Spinal cord (tissue), 10 donors: ENCODE measurements around the gene SMIM41. TPM values are rescaled to one million over a fixed set of nuclear protein-coding genes. Genes with fewer than 3 reads are reported as not detected.

Experiments
- DNase-seq, 6 donors: peaks; one replicate each; pipeline versions ENCODE4 v3.0.0 to v3.0.0-alpha.2; 2013 to 2015; ENCODE audit warnings: low spot score in 6 of 6, low read depth in 4 of 6
- H3K27ac ChIP-seq: one replicate; pipeline ENCODE4 v1.5.1; 2013; ENCODE audit warnings: low read depth, low read length, control low read depth
- H3K27me3 ChIP-seq: one replicate; pipeline ENCODE4 v1.6.1; 2013; ENCODE audit warnings: low read length; ENCODE audit not compliant: control insufficient read depth, insufficient read depth
- H3K36me3 ChIP-seq: one replicate; pipeline ENCODE4 v1.6.1; 2013; ENCODE audit warnings: low read length; ENCODE audit not compliant: control insufficient read depth, insufficient read depth
- H3K4me1 ChIP-seq: one replicate; pipeline ENCODE4 v1.6.1; 2013; ENCODE audit warnings: low read length; ENCODE audit not compliant: control insufficient read depth, insufficient read depth
- H3K4me3 ChIP-seq: one replicate; pipeline ENCODE4 v1.5.1; 2013; ENCODE audit warnings: low read depth, low read length, control low read depth
- H3K9me3 ChIP-seq: one replicate; pipeline ENCODE4 v1.6.1; 2013; ENCODE audit warnings: low read length; ENCODE audit not compliant: control insufficient read depth, insufficient read depth
- WGBS: methylation state at CpG from one replicate; pipeline ENCODE4 v1.1.5; 2013; ENCODE audit warnings: missing lambda C conversion rate; ENCODE audit not compliant: insufficient coverage; 5-methylcytosine and 5-hydroxymethylcytosine counted together
- polyA plus RNA-seq, 2 donors: library from polyadenylated mRNA; unstranded; fragments of 120-200 nt; gene quantifications; one replicate each; pipeline ENCODE4 v1.2.1, GENCODE V29; 2013; ENCODE audit not compliant: insufficient read length in 2 of 2
- total RNA-seq, 2 donors: library from RNA; depleted of rRNA in 1 of 2; stranded (reverse); fragments of 120-200 nt in 1 of 2; fragments of >200 nt in 1 of 2; gene quantifications; one replicate each; pipeline versions ENCODE4 v1.2.3 to v1.2.4, GENCODE V29; 2013 to 2014
- donor health status: healthy.

SMIM41 gene
- total and polyA plus RNA-seq, 4 donors, result 0.23 to 0.79 (median 0.46) TPM

DNA sequence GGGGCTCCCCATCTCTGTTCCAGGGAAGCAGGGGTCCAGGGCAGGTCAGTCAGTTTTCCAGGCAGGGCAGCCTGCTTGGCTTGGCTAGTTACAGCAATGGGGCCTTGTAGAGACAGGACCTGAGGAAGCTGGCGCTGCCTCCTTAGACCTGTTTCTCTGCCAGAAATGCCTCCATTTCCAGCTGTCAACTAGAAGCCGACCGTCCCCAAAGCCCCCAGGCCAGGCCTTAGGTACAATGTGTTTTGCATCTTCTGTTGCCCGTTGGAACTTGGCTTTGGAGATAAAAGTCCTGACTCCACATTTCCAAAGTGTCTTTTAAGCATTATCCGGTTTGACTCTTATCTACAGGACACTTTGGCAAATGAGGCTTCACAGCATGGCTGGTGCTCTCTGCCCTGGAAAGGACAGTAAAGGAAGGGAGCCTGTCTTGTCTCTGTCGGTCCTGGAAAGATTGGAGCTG is 69.7 kb downstream of the SMIM41 start:
- H3K36me3 ChIP-seq, result no peaks in the 10 kb centered on the region
- H3K9me3 ChIP-seq, result no peaks in the 10 kb centered on the region
- H3K27me3 ChIP-seq, result peaks cover 13% of the 10 kb centered on the region
- no peak overlapping the region for H3K4me3 ChIP-seq
- peaks cover 33% of the 10 kb centered on the region for H3K4me1 ChIP-seq
- DNase-seq, result no peak
- no peak overlapping the region for H3K27ac ChIP-seq
- WGBS, result 53% methylated on average over 6 of the region's 6 CpGs

DNA sequence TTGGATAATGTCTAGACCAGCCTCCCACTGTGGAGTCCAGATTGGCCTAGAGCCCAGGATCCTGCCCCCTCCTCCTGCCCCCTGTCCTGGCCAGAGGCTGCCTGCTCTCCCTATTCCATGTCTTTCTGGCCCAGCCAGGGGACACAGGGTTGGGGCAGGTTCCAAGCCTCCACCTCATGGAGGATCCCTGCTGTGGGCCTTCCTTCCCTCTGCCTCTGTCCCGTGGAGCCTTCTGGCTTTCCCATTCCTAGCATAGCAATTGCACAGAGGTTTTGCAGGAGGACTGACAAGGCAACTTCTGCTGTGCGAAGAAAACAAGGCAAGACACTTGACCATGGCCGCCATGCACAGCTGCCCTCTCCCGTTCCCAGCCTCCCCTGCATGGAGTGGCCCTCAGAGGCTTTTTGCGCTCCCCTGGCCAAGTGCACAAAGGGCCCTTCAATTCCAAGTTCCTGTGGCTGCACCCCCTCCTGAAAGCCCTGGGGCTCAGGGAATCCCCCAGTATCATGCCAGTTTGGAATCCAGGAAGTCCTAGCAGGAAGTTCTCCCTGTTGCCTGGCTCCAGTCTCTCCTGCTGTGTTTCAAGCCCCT is 70.2 kb downstream of the SMIM41 start:
- Histone ChIP-seq H3K36me3 (no peaks in the 10 kb centered on the region), H3K27me3 (peaks cover 13% of the 10 kb centered on the region), H3K9me3 (no peaks in the 10 kb centered on the region), H3K27ac (no peak overlapping the region), H3K4me3 (no peak overlapping the region), H3K4me1 (peaks cover 33% of the 10 kb centered on the region)
- peak in 1 of 6 donors; percentile 49 for DNase-seq
- 57% methylated on average over 5 of the region's 5 CpGs for WGBS

DNA sequence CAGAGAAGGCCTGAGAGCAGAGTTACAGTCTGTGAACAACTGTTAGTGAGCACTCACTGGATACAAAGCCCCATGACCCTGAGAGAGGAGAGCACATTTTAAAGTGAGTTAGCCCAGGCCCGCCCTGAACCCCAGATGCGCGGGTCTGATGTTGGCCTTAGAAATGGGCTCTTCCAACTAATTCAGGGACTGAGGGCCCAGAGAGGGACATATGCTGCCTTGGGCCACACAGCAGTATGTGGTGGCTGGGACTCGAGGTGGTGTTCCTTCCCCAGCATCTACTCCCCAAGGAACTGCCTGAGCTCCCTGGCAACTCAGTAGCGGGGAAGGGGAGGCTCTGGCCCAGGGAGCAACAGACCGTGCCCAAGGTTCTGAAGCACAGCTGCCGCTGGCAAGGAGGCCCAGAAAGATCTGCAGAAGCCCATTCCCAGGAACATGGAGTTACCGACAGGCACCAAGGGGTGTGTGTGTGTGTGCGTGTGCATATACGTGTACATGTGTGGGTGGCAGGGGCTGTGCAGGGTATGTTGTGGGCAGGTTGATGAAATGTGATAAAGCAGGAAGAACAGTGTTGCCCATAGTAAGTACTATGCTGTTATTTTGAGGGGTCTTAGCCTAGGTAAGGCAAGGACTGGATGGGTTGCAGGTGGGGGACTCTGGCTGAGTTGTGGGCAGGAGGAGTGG is 71.8 kb downstream of the SMIM41 start:
- Histone ChIP-seq H3K27ac (no peak overlapping the region), H3K4me3 (no peak overlapping the region), H3K9me3 (no peaks in the 10 kb centered on the region), H3K36me3 (no peaks in the 10 kb centered on the region), H3K27me3 (peaks cover 13% of the 10 kb centered on the region), H3K4me1 (peaks cover 33% of the 10 kb centered on the region)
- WGBS, result 93% methylated on average over 10 of the region's 10 CpGs
- DNase-seq, result no peak

DNA sequence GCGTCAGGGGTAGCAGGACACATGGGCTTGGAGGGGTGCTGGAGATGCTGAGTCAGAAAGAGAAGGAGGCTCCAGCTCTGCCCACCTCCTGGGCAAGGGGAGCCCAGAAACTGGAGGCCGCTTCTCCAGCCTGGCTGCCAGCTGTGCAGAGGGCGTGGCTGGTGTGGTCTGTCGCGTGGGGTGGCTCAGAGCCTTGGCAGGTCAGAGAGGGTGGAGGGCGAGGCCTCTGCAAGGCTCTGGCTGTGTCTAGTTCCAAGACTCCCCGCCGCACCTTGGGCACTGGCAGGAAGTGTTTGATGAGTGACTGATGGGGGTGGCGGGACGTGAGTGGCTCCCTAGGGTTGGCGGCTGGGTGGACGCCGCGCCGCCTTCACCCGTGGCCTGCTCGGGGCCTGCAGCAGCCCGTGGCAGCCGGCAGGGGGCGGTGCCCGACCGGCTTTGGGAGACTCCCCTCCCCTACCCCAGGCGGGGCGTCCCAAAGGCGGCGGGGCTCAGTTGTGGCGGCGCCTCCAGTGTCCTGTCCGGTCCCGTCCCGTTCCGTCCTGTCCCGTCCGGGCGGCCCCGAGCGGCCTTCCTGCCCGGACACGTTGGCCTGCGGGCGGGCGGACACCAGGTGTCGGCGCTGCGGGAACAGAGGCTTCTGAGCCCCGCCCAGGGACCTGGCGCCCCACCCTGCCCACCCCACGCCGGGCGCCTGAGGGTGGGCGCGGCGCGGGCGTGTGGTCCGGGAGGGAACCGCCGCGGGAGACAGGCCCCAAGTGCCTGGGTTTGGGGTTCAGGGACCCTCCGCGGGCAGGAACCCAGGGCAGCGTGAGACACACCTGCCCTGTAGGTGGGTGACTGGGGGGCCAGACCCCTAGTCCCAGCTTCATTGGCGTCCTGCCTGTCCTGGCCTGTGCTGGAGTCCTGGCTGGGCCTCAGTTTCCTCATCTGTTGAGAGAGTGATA is 72.6 kb downstream of the SMIM41 start:
- Histone ChIP-seq H3K27ac (no peak overlapping the region), H3K27me3 (peaks cover 13% of the 10 kb centered on the region), H3K9me3 (no peaks in the 10 kb centered on the region), H3K4me3 (no peak overlapping the region), H3K36me3 (no peaks in the 10 kb centered on the region), H3K4me1 (peaks cover 36% of the 10 kb centered on the region)
- 17% methylated on average over 61 of the region's 63 CpGs for WGBS
- DNase-seq, result peak in 2 of 6 donors; percentile 34 to 50

DNA sequence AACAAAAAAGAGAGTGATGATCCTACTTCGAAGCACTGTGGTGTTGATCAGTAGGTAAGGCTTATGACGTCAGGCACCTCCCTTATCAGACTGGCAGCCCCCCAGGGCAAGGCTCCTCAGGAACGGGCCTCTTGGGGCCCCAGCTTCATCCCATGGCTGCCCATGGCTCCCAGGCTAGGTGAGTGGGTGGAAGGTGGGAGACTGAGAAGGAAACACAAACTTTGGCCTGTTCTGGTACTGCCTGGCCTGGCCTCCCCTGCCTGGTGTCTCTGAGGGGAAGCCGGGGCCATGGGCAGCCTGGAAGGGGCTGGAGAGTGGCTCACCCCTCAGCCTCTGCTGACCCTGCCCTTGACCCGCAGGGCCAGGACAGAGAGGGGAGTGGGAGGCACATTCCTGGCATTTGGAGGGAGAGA is 73.4 kb downstream of the SMIM41 start:
- Histone ChIP-seq H3K27ac (no peak overlapping the region), H3K36me3 (no peaks in the 10 kb centered on the region), H3K4me3 (no peak overlapping the region), H3K27me3 (peaks cover 13% of the 10 kb centered on the region), H3K9me3 (no peaks in the 10 kb centered on the region), H3K4me1 (peaks cover 36% of the 10 kb centered on the region)
- WGBS, result 96% methylated on average over 4 of the region's 5 CpGs
- DNase-seq, result no peak

DNA sequence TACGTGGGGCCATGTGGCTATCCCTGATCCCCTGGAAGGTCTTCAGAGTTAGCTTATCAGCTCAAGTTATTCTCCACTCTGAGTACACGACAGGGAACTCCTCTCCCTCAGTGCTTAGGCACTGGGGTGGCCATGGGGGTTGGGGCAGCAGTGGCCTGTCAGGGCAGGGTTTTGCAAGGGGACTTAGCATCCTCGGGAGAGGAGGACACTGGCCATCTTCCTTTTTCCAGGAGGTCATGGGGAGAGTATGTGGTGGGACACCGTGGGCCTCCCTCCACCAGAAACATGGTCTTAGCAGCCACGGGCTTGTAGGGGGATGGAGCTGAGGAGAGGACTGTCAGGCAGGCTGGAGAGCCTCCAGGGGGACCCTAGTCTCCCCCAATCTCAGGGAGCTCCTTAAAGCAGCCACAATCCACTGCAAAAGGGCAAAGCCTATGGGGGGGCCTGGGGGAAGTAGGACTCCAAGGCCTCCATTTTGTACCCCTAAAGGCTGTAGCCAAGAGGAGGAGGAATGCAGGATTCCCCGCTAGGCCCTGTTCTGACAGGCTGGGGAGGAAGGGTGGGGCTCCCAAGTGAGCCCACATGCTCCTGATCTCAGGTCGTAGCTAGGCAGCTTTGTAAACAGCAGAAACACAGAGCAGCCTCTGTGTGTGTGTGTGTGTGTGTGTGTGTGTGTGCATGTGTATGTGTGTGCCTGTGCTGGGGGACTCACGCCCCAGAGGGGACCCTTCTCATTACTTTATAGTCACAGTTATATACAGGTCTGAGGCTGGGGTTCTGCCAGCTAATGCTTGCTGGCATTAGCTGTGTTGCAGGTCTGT is 75.8 kb downstream of the SMIM41 start:
- Histone ChIP-seq H3K27ac (no peak overlapping the region), H3K27me3 (peaks cover 13% of the 10 kb centered on the region), H3K4me1 (peaks cover 20% of the 10 kb centered on the region), H3K9me3 (no peaks in the 10 kb centered on the region), H3K36me3 (no peaks in the 10 kb centered on the region), H3K4me3 (no peak overlapping the region)
- 63% methylated on average over 4 of the region's 8 CpGs for WGBS
- no peak for DNase-seq

DNA sequence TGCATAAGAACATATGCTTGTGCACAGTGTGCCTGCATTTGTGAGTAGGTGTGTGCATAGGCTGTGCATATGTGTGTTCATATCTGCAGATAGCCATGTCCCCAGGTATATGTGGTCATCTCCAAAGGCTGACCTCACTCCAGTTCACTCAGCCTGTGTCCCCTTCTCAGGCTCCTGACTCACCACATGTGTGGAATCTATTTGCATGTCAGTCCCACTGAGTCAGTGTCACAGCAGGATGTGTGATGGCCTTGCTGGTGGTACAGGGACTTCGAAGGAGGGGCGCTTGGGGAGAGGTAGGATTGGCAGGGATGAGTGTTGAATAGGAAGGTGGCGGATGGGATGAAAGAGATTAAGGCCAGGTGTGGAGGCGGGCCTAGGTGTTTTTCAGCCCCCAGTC is 76.8 kb downstream of the SMIM41 start:
- no peaks in the 10 kb centered on the region for H3K36me3 ChIP-seq
- peaks cover 18% of the 10 kb centered on the region for H3K4me1 ChIP-seq
- 86% methylated on average over 2 of the region's 4 CpGs for WGBS
- DNase-seq, result no peak
- no peak overlapping the region for H3K4me3 ChIP-seq
- H3K27ac ChIP-seq, result no peak overlapping the region
- H3K27me3 ChIP-seq, result peaks cover 13% of the 10 kb centered on the region
- H3K9me3 ChIP-seq, result no peaks in the 10 kb centered on the region

DNA sequence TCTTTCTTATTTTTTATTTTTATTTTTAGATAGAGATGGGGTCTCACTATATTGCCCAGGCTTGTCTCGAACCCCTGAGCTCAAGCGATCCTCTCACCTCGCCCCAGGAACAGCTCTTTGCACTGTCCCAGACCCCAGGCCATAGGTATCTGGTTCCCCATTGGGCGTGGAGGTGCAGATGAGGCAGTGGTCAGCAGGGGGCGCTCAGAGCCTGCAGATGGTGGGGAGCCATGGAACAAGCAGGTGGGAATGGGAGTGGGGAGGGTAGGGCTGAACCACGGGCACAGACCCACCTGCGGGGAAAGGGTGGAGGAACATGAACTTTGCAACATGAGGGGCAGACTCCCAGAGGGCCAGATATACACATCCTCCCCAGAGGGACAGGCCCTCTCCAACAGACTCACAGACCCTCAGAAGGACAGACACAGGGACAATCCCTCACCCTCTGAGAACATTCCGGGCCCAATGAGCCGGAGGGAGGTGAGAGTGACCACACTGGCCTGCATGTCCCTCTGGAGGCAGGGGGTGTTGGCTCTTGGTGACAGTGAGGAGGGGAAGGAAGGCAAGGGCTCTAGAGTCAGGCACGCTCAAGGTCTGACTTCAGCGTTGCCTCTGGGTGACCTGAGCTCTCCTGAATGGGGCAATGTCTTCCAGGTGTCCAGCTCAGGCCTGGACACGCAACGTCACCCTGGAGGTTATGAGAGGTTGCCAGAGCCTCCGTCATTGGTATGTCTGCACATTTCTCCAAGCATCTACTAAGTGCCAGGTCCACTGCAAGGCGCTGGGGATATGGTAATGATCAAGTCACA is 77.5 kb downstream of the SMIM41 start:
- Histone ChIP-seq H3K27ac (no peak overlapping the region), H3K9me3 (no peaks in the 10 kb centered on the region), H3K4me1 (peaks cover 14% of the 10 kb centered on the region), H3K4me3 (no peak overlapping the region), H3K27me3 (peaks cover 10% of the 10 kb centered on the region), H3K36me3 (no peaks in the 10 kb centered on the region)
- WGBS, result 74% methylated on average over 5 of the region's 15 CpGs
- DNase-seq, result peak in 5 of 6 donors; percentile 54 to 94 (median 70)
